ENCODE data around the gene PSG1.
"Not testable (repeated sequence)": the region's sequence is repeated elsewhere in the genome, so short reads cannot be mapped to it uniquely, and the experiment has no call there.

DNA sequence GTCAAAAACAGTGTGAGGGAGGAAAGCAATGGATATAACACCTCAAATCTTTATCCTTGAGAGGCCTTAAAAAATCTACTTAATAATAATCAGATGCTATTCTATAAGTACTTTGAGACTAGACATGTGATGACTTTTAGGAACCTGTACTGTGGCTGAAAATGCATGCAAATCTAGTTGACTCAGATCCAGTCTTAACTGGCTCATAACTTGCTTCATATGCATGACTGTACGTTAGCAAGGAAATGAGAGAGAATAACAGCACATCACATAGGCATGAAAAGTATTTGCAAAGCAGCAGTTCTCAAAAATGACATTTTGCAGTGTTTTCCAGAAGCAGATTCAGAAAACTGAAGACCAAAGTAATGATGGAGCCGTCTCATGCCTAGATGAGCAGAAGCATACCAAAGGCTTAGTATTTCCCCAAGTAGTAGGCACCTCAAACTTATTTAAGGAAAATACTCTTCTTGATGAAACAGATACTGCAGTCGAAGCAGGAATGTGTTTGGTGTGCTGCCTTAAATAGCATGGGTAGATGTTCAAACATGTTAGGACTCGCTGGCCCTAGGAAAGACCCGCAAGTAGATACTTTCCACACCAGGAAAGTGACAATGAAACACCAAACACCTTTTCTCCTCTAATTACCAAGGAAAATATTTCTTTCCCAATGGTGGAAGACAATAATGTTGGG lies 59.4 kb downstream of the PSG1 start:
- not testable (repeated sequence) for TF ChIP-seq EZH2 (conservative IDR thresholded peaks at IDR 0.05; ENCODE audit: low read depth, low read length); KAT8 (CRISPR knock-in tag; IDR thresholded peaks at IDR 0.05); TMF1 (CRISPR knock-in tag; IDR thresholded peaks at IDR 0.05; ENCODE audit: low read depth); ZFP37 (CRISPR knock-in tag; IDR thresholded peaks at IDR 0.05; ENCODE audit: borderline replicate concordance); KDM1A (CRISPR knock-in tag; IDR thresholded peaks at IDR 0.05); ZNF510 (CRISPR knock-in tag; IDR thresholded peaks at IDR 0.05; ENCODE audit: low read depth); ZNF772 (CRISPR knock-in tag; IDR thresholded peaks at IDR 0.05)
- TF ChIP-seq, protein P1, sequence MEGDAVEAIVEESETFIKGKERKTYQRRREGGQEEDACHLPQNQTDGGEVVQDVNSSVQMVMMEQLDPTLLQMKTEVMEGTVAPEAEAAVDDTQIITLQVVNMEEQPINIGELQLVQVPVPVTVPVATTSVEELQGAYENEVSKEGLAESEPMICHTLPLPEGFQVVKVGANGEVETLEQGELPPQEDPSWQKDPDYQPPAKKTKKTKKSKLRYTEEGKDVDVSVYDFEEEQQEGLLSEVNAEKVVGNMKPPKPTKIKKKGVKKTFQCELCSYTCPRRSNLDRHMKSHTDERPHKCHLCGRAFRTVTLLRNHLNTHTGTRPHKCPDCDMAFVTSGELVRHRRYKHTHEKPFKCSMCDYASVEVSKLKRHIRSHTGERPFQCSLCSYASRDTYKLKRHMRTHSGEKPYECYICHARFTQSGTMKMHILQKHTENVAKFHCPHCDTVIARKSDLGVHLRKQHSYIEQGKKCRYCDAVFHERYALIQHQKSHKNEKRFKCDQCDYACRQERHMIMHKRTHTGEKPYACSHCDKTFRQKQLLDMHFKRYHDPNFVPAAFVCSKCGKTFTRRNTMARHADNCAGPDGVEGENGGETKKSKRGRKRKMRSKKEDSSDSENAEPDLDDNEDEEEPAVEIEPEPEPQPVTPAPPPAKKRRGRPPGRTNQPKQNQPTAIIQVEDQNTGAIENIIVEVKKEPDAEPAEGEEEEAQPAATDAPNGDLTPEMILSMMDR (CRISPR knock-in tag; IDR thresholded peaks at IDR 0.05) = not testable (repeated sequence)
- TF ChIP-seq, protein P2, sequence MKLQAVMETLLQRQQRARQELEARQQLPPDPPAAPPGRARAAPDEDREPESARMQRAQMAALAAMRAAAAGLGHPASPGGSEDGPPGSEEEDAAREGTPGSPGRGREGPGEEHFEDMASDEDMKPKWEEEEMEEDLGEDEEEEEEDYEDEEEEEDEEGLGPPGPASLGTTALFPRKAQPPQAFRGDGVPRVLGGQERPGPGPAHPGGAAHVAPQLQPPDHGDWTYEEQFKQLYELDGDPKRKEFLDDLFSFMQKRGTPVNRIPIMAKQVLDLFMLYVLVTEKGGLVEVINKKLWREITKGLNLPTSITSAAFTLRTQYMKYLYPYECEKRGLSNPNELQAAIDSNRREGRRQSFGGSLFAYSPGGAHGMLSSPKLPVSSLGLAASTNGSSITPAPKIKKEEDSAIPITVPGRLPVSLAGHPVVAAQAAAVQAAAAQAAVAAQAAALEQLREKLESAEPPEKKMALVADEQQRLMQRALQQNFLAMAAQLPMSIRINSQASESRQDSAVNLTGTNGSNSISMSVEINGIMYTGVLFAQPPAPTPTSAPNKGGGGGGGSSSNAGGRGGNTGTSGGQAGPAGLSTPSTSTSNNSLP (IDR thresholded peaks at IDR 0.05; ENCODE audit: low read depth, low read length) = not testable (repeated sequence)
